ENCODE results near the gene ADCY3.

DNA sequence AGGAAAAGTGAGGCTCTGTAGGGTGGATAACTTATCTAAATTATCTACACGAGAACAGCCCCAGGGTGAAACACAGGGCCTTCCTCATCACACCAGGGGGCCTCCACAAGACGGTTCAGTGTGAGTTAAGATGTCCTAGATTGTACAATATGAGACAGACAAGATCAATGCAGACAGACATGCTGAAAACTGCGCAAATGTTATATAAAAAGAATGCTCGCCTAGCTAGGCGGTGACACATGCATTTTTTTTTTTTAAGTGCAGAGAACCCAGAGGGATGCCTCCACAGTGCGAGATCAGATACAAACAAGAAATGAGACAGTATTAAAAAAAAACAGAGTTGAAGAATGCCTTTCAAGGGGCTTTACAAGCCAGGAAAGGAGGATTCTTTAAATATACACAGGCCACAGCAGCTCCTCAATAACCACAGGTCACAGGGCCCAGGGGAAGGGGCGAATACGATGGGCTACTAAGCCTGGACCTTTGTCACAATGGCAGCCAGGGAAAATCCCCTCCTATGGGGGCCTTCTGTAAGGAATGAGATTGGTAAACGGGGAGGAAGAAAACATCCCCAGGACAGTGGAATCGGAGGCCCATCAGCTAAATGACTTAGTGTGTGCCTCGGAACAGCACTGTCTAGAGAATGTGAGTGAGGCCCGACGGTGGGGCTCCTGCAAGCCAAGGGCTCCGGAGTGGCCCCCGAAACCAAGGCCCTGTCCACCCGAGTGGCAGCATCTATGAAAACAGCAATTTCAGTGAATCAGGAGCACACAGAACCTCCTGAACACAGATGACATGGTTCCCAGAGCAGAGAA, 48.9 kb downstream of the ADCY3 start:
- no peak for TF ChIP-seq TEAD4 (IDR thresholded peaks at IDR 0.05)
- TF ChIP-seq EGR1 (IDR thresholded peaks at IDR 0.05): no peak
- TF ChIP-seq, protein P1, sequence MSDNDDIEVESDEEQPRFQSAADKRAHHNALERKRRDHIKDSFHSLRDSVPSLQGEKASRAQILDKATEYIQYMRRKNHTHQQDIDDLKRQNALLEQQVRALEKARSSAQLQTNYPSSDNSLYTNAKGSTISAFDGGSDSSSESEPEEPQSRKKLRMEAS (IDR thresholded peaks at IDR 0.05): no peak
- TF ChIP-seq YY1 (IDR thresholded peaks at IDR 0.05; ENCODE audit: low read depth): no peak
- TF ChIP-seq, protein P2, sequence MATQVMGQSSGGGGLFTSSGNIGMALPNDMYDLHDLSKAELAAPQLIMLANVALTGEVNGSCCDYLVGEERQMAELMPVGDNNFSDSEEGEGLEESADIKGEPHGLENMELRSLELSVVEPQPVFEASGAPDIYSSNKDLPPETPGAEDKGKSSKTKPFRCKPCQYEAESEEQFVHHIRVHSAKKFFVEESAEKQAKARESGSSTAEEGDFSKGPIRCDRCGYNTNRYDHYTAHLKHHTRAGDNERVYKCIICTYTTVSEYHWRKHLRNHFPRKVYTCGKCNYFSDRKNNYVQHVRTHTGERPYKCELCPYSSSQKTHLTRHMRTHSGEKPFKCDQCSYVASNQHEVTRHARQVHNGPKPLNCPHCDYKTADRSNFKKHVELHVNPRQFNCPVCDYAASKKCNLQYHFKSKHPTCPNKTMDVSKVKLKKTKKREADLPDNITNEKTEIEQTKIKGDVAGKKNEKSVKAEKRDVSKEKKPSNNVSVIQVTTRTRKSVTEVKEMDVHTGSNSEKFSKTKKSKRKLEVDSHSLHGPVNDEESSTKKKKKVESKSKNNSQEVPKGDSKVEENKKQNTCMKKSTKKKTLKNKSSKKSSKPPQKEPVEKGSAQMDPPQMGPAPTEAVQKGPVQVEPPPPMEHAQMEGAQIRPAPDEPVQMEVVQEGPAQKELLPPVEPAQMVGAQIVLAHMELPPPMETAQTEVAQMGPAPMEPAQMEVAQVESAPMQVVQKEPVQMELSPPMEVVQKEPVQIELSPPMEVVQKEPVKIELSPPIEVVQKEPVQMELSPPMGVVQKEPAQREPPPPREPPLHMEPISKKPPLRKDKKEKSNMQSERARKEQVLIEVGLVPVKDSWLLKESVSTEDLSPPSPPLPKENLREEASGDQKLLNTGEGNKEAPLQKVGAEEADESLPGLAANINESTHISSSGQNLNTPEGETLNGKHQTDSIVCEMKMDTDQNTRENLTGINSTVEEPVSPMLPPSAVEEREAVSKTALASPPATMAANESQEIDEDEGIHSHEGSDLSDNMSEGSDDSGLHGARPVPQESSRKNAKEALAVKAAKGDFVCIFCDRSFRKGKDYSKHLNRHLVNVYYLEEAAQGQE (IDR thresholded peaks at IDR 0.05; ENCODE audit: low read depth): no peak
- TF ChIP-seq EP300 (IDR thresholded peaks at IDR 0.05; ENCODE audit: borderline replicate concordance): no peak
- TF ChIP-seq TCF12 (IDR thresholded peaks at IDR 0.05; ENCODE audit: low read depth): no peak
